GM21423 (cell line): Measurements from ENCODE around the gene NEK10.

Experiments
- ATAC-seq: cut with Tn5 transposase; IDR thresholded peaks from one replicate; pipeline ENCODE4 v1.9.1; 2021; ENCODE audit warnings: mild to moderate bottlenecking, moderate library complexity; ENCODE audit not compliant: unreplicated experiment

Gene NEK10

DNA sequence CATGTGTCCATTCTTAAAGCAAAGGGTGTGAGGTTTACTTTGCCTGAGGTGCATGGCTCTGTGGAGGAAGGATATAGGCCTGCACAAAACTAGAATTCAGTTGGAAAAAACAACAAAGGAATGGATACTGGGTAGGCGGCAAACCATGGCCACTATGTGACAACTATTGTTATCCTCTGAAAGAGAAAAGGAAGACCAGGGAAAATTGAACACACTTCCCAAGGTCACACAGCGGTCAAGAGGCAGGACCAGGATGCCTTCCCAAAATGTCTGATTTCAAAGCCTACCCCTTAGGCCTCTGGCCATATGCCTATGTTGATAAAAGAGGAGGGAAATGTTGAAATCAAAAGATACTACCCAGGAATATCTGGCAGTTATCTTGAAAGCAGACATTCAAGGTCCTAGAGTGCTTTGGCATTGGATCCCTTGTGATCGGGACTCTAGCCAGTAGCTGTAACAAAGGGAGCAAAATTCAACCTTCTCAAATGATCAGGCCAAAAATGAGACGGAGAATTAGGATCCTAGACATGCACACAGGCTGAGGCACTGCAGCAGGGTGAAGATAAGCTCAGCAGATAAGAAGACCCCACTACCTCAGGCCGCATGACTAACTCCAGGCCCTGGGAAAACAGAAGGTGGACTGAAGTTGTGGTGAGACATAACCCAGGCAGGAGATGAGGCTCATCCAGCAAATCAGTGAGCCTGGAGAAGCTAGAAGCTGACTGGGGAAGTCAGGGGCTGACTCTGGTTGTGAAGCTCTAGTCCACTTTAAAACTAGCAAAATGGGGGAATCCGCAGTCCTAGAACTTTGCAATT is 292.2 kb downstream of the NEK10 start:
- no peak for ATAC-seq

DNA sequence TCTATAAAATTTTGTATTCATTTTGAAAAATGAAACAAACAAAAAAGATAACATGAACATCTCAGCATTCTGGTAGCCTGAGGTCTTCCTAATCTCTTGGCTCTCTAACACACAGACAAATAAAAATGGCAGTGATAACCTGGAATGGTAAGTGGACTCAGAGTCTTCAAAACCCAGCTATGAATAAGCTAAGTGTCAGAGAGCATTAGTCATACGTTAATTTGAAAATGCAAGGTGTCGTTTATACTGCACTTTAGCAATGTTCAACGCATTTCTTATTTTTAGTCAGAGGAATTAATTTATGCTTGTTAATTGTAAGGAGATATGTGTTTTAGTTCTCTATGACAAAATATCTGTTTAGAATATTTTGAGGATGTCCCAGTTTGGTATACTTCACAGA is 294.3 kb downstream of the NEK10 start:
- ATAC-seq: no peak

DNA sequence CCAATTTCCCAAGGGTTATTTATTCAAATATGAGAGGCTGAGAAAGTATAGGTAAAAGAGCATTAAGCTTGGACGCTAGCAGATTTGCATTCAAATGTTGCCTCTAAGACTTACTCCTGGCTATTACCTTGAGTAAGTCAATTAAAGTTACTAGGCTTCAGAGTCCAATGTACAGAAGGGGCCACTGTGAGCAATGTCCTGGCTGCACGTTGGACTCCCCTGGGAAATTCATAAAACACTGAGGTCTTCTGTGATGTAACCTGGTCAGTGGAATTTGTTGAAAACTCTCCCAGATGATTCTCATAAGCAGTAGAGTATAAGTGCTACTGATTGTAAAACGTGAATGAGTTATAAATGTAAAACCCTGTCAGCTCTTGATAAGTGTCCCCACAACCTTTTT is 295.3 kb downstream of the NEK10 start:
- no peak for ATAC-seq

DNA sequence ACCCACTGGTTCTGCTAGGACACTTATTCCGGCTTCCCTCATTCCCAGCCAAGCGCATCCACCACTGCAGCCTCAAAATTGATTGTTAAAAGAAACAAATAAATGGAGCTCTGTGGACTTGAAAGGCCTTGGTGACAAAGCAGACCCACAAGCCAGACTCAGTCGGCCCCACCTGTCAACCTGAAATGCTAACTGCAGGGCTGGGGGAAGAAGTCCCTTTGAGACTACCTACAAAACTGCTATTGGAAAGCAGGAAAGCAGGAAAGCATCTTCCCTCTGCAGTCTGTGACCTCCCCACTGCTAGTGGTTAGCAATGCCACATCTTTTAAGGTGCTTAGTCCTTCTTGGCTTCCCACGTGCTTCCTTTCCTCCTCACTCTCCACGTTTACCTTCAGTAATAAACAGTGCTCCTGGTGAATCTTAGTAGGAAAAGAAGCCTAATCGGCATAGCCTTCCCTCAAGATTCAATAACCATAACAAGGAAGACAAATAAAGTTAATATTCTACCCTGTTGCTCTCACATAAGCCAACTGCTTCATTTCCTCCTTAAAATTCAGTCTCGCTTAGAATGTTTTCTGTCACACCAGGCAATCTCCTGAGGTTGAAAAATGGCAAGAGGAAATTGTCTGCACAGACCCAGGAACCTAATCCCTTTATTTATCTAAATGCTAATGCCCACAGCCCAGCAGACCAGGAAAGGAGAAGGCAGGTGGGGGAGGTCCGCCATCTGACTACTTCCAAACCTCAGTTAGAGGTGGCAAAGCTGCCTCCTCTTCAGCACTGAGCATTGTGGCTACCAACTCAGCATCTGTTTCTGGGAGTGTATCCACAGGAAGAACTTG is 296.2 kb downstream of the NEK10 start:
- no peak for ATAC-seq

DNA sequence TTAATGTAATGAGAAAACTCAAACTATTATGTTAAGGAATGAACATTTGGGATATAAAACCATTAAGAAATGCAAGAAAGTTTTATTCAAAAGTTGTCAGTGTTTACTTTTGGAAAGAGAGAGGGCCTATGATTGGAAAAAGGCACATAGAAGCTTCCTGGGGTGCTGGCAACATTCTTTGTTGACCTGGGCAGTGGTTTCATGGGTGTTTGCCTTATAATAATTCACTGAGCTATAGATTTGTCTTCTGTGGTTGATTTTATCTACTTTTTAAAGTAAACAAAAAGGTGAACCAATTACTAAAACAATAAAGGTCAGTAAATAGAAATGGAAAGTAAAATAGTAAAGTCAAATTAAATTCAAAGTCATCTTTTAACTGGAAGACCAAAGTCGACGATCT is 308.8 kb downstream of the NEK10 start:
- ATAC-seq: no peak
